NCI-H1092 (cell line): ENCODE results near the gene DEGS2.
A peak's percentile ranks its signal among the peaks of the same experiment; 100 is the strongest.

ENCODE experiments used
- DNase-seq: peaks from one replicate; lab custom pipeline; 2025; lab: John Stamatoyannopoulos, UW

DEGS2 gene

GRCh38 chr14:100111931-100112704 is 47.3 kb downstream of the DEGS2 start:
- no peak for DNase-seq

DNA sequence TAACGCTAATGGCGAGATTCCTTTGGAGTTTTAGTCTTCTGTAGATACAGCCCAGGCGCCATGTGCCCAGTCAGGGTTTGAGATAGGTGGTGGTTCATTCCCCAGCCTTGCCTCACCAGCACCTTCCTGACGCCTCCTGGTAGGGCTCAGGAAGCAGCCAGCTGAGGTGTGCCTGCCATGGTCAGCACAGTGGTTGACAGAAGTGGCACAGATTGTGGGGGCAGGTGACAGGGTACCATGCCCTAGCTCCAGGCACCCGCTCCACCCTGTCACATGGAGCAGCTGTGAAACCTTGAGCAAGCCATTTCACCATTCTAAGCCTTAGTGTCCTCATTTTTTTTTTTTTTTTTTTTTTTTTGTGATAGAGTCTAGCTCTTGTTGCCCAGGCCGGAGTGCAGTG is 48.6 kb downstream of the DEGS2 start:
- no peak for DNase-seq

- DNase-seq, result no peak
These were observed 49.9 kb downstream of the DEGS2 start for GRCh38 chr14:100109594-100109955.

DNA sequence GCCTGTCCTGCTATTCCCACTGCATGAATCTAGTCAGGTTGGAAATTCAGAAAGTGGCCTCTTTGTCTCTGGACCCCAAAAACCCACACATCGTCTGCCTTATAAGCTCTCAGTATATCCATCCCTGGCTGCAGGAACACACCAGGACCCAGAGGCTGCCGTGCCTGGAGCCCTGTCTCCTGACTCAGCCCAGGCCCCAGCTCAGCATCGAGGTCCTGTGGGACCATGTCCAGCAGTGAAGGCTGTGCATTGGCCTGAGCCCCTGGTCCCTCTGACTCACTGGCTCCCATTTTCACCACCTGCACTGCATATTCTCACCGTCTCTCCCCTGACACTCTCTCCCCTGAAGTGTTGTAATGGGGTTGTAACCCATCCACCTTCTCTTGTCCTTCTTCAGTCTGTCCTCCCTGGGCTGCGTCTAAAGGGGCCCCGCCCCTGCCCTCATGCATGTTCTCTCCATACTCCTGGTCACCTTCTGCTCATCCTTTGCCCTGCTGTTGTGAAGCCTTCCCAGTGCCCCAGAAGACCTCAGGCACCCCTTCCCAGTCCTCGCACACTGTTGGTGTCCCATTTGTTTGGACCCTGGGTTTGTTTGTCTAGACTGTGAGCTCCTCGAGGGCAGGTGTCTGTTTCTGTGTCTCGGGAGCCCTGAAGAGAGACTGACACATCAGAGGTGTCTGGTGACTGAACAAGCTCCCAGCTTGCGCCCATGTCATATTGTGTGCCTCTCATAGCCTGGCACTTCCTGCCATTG is 50.4 kb downstream of the DEGS2 start:
- DNase-seq, result no peak

DNA sequence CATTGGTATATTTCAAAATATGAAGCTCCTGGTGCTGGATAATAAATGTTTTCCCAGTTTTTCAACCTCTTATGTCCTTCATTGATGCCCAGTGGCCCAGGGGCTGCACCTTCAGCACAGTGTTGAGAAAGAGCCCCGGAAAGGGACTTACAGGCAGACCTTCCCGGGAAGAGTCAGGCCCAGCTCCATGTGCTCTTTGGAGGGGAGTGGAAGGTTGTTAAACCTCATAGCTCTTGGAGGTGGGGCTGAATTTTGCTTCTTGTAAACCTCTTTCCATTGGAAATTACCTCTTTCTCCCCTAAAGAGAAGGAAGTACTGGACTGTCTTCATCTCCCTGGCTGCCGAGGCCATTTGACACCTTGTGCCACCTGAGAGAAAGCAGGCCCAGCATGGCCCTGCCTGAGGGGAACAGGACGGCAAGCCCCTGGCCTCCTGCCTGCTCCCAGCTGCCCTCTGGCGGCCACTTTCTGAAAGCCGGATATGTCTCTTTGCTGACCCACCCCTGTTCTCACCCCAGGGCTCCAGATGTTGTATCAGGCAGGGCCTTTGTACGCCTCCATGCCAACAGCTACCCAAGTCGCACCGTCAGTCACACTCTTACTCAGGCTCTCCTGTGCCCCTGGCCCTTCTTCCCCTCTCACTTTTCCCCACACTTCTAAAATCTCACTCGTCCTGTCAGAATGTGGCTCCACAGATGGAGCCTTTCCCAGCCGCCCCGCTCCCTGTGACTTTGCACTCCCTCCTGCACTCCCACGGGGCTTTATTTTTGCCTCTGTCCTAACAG is 51.2 kb downstream of the DEGS2 start:
- peak; percentile 42 for DNase-seq

DNA sequence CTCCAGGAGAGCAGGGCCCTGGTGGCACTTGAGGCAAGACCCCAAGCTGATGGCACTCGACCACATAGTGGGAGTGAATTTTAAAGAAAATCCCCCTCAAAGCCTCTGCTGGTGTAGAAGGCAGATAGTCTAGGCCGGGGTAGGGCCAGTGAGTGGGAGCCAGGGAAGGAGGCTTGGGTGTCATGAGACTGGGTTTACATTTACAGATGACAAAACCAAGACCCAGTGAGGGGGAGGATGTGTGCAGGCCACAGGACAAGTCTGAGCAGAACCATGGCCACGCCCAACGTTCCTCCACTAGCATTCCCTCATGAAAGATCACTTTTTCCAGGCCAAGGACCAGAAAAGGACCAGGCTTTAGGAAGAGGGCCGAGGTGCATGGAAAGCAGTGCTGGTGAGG is 52.2 kb downstream of the DEGS2 start:
- no peak for DNase-seq

DNA sequence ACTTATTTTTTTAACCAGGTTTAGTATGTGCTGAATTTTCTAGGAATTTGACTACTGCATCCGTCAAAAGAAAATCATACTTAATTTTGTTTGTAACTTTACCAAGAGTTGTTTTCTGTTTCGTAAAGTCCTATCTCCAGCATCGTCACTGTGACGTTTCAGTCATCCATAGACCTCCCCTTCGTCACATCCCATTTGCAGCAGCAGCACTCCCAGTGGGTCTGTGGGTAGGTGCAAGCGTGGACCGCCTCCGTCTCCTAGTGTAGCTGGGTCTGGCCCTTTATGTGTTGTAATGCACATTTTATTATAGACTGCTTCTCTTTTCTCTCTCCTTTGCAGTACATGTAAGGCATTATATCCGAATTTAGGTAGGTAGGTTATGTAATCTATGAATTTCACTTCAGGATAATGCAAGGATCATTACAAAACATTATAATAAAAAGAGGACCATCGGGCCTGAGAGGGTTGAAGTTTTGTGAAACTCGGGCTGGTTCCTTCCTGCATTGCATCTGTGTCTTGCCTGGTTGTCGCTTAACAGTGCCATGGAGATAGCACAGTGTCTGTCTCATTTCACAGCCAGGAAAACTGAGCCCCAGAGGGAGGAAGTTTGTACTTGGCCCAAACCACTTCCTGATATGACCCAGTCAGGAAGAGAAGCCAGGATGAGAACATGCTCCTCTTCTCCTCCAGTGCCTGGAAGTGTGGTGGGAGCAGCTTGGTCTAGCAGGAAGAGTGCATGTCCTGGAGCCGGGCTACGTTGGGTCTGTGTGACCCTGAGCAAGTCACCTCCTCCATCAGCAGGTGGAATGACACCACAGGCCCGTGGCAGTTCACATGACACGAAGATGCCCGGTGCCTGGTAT is 53.0 kb downstream of the DEGS2 start:
- no peak for DNase-seq

DNA sequence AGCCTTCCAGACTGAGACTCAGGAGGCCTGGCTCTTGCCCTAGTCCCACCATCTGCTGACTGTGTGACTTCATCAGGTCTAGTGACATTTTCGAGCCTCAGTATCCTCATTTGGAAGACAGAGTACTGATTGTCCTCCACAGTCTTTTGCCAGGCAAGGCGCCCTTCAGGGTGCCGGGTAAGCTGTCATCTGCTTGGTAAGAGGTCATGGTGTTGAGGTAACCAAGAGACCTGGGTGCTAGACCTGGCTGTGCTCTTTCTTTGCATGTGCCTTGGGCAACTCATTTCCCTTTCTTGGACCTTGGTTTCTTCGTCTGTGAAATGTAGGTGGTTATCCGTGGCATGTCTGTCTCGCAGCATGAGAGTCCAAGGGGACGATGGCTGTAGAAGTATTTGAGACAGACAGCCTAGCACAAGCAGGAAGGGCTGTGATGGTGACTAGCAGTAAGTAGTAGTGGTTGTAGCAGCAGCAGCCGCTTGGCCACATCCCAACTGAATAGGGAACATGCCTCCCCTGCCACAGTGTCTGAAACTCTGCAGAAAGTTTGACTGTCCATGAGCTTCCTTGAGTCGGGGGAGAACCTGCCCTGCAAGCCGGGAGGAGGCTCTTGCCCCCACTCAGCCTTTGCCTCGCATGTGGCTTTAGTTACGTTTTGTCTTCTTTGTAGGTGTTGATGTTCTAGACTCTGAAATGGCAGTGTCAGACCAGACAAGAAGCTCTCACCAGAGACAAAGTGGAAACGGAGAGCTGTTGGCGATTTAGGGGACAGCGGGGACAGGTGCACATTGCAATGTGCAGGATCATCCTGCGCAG is 53.9 kb downstream of the DEGS2 start:
- no peak for DNase-seq

DNA sequence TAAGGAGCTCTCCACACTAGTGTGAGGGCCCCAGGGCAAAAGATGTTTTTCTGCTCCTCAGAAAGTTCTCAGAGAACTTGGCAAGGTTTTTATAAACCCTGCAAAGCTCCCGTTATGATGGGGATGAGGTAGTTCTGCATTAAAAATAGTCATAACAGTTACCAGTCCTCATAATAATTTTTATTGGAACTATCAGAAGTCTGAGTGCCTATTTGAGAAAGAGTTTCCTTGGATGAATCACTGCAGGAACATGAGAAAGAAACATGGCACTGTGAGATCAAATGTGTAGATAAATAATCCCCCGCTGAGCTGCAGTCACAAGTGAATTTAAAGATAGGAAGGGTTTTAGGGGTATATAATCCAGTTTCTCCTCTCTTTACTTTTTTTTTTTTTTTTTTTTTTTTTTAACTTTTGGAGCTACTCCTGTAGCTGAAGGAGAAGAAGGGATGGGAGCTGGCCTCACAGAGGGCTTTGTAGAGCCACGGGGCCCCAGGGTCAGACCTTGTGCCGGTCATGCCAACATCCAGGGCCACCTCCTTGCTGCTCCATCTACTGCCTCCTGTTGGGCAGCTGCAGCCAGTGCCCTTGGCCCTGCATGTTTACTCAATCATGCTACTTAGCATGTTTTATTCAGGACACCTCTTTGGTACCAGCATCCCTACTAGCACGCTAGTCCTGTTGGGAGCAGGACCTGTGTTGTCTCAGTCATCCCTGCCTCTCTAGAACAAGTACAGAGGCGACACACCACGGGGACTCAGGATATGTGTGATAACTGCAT is 54.7 kb downstream of the DEGS2 start:
- DNase-seq, result no peak

DNA sequence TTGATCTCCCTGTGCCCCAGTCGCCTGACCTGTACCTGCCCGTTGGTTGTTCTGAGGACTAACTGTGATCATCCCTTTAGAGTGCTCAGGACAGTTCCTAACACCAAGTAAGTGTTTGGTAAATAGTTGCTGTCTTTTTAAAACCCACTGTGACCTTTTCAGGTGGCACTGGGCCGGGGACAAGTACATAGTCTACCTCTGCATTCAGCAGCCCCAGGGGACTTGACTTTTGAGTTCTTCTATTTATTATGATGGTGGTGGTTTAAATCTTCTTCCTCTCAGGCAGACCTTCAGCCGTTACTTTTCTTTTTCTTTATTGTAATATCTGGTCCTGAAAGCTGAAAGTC is 55.5 kb downstream of the DEGS2 start:
- no peak for DNase-seq

DNA sequence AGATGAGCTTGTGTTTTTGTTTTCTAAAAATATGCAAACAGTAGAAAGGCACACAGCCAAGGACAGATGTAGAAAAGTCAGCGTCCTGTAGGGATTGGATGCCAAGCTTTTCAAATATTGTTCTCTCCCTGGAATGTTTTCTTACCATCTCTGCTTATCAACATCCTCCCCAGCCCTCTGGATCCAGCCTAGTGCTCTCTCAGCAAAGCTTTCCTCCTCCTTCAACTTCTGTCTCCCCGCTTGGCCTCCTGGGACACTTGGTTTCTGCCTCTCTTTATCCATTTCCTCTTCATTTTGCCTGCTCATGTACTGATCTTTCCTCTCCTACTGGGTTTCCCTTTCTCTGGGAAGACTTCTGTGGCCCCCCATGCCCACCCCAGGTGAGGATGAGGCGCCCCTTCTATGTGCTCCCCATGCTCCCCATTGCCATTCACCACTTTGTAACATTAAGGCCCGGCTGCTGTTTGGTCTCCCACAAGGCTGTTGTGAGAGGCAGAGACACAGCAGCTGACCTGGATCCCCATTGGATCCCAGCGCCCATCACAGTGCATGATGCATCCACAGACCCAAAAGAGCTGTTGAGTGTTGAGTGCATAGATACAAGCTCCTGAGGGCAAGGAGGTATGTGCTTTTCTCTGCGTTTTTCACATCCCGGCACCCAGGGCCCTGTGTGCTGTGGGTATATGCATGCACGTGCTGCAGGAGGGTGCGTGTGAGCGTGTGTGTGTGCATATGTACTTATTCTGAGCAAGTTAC is 56.0 kb downstream of the DEGS2 start:
- DNase-seq, result no peak

- no peak for DNase-seq
These were observed 57.2 kb downstream of the DEGS2 start for GRCh38 chr14:100102156-100102785.

- DNase-seq, result no peak
These were observed 59.3 kb downstream of the DEGS2 start for GRCh38 chr14:100100032-100100703.

- no peak for DNase-seq
These were observed 61.3 kb downstream of the DEGS2 start for GRCh38 chr14:100098171-100098570.

GRCh38 chr14:100096656-100097055 is 62.8 kb downstream of the DEGS2 start:
- no peak for DNase-seq
